Neural cell (in vitro differentiated cells): ENCODE measurements around the gene NAGA. TPM values are rescaled to one million over a fixed set of nuclear protein-coding genes. Genes with fewer than 3 reads are reported as not detected.

Experiments used
- H2AFZ ChIP-seq: fragments of 200-600, 300-800 bp; sonication (generic), shearing (Covaris generic); 2 replicates; pipeline ENCODE4 v1.6.0; 2014; ENCODE audit warnings: low read depth, mild to moderate bottlenecking, antibody characterized with exemption, low read length, moderate library complexity
- H3F3A ChIP-seq: fragments of 200-600 bp; shearing (Covaris generic); 2 replicates; pipeline ENCODE4 v1.6.1; 2016; ENCODE audit warnings: mild to moderate bottlenecking, moderate library complexity, mixed read lengths, antibody characterized with exemption, low read length; ENCODE audit not compliant: insufficient read depth, poor library complexity, severe bottlenecking
- H3K27ac ChIP-seq: fragments of 200-600, 300-800 bp; sonication (generic), shearing (Covaris generic); 2 replicates; pipeline ENCODE4 v1.5.1; 2014; ENCODE audit warnings: mild to moderate bottlenecking, low read length, moderate library complexity
- H3K27me3 ChIP-seq: fragments of 300-800, 200-600 bp; sonication (generic), shearing (Covaris generic); 2 replicates; pipeline ENCODE4 v1.6.0; 2014; ENCODE audit warnings: mild to moderate bottlenecking, low read depth, low read length, moderate library complexity; ENCODE audit not compliant: insufficient read depth
- H3K36me3 ChIP-seq: fragments of 300-800, 200-600 bp; sonication (generic), shearing (Covaris generic); 2 replicates; pipeline ENCODE4 v1.5.1; 2014; ENCODE audit warnings: mild to moderate bottlenecking, antibody characterized with exemption, low read length, moderate library complexity; ENCODE audit not compliant: insufficient read depth
- H3K4me2 ChIP-seq: fragments of 300-800, 200-600 bp; sonication (generic), shearing (Covaris generic); 2 replicates; pipeline ENCODE4 v1.6.0; 2014; ENCODE audit warnings: mild to moderate bottlenecking, low read length
- H3K4me3 ChIP-seq: fragments of 300-800, 200-600 bp; sonication (generic), shearing (Covaris generic); 2 replicates; pipeline ENCODE4 v1.5.1; 2014; ENCODE audit warnings: mild to moderate bottlenecking, low read length, moderate library complexity
- H3K79me2 ChIP-seq: fragments of 200-600 bp; shearing (Covaris generic); replicated peaks from 2 replicates; pipeline ENCODE4 v1.6.0; 2014; ENCODE audit warnings: mild to moderate bottlenecking, low read length, moderate library complexity; ENCODE audit not compliant: insufficient read depth
- H3K9ac ChIP-seq: fragments of 300-800, 200-600 bp; sonication (generic), shearing (Covaris generic); 2 replicates; pipeline ENCODE4 v1.6.1; 2016; ENCODE audit warnings: mild to moderate bottlenecking, low read length, mixed read lengths
- H3K9me2 ChIP-seq: fragments of 200-600 bp; shearing (Covaris generic); 2 replicates; pipeline ENCODE4 v1.6.1; 2016; ENCODE audit warnings: mild to moderate bottlenecking, low read length, mixed read lengths; ENCODE audit not compliant: insufficient read depth
- H3K9me3 ChIP-seq: fragments of 200-600, 300-800 bp; sonication (generic), shearing (Covaris generic); 2 replicates; pipeline ENCODE4 v1.6.1; 2016; ENCODE audit warnings: mild to moderate bottlenecking, mixed run types, low read length, moderate library complexity, mixed read lengths
- H4K20me1 ChIP-seq: fragments of 200-600 bp; shearing (Covaris generic); 2 replicates; pipeline ENCODE4 v1.6.1; 2016; ENCODE audit warnings: mild to moderate bottlenecking, mixed run types; ENCODE audit not compliant: insufficient read depth
- CTCF ChIP-seq: fragments of 450-650 bp; IDR thresholded peaks from 2 replicates; pipeline ENCODE4 v1.5.1; 2014; ENCODE audit warnings: antibody characterized with exemption, mild to moderate bottlenecking, moderate library complexity; ENCODE audit not compliant: poor library complexity, severe bottlenecking
- EP300 ChIP-seq: fragments of 450-650 bp; conservative IDR thresholded peaks from 2 replicates; pipeline ENCODE4 v1.6.1; 2014; ENCODE audit warnings: antibody characterized with exemption, mild to moderate bottlenecking, moderate library complexity; ENCODE audit not compliant: poor library complexity, severe bottlenecking
- EZH2 ChIP-seq: fragments of 200-600, 300-800 bp; shearing (Covaris generic), sonication (generic); IDR thresholded peaks from 2 replicates; pipeline ENCODE4 v1.6.1; 2014; ENCODE audit warnings: antibody characterized with exemption, low read length, borderline replicate concordance, mild to moderate bottlenecking; ENCODE audit not compliant: insufficient read depth, poor library complexity, severe bottlenecking
- MXI1 ChIP-seq: fragments of 450-650 bp; conservative IDR thresholded peaks from 2 replicates; pipeline ENCODE4 v1.6.1; 2014; ENCODE audit warnings: antibody characterized with exemption, mild to moderate bottlenecking; ENCODE audit not compliant: poor library complexity, severe bottlenecking
- POLR2AphosphoS5 ChIP-seq: IDR thresholded peaks from 2 replicates; pipeline ENCODE4 v1.6.1; 2012
- RAD21 ChIP-seq: fragments of 450-650 bp; conservative IDR thresholded peaks from 2 replicates; pipeline ENCODE4 v1.6.1; 2014; ENCODE audit warnings: antibody characterized with exemption, mild to moderate bottlenecking, moderate library complexity
- REST ChIP-seq: IDR thresholded peaks from 2 replicates; pipeline ENCODE4 v1.6.1; 2012; ENCODE audit warnings: borderline replicate concordance
- SMC3 ChIP-seq: fragments of 450-650 bp; conservative IDR thresholded peaks from 2 replicates; pipeline ENCODE4 v1.6.1; 2014; ENCODE audit warnings: antibody characterized with exemption, mild to moderate bottlenecking, moderate library complexity; ENCODE audit not compliant: poor library complexity
- TAF1 ChIP-seq: IDR thresholded peaks from 2 replicates; pipeline ENCODE4 v1.6.1; 2012; ENCODE audit warnings: low read depth
- polyA plus RNA-seq: library from polyadenylated mRNA; depleted of rRNA; stranded (reverse); fragments of >200 nt; gene quantifications from 2 replicates; pipeline ENCODE4 v1.2.3, GENCODE V29; 2014

NAGA gene
- polyA plus RNA-seq, 1 donor from 2014 or later = 8.8 TPM

DNA sequence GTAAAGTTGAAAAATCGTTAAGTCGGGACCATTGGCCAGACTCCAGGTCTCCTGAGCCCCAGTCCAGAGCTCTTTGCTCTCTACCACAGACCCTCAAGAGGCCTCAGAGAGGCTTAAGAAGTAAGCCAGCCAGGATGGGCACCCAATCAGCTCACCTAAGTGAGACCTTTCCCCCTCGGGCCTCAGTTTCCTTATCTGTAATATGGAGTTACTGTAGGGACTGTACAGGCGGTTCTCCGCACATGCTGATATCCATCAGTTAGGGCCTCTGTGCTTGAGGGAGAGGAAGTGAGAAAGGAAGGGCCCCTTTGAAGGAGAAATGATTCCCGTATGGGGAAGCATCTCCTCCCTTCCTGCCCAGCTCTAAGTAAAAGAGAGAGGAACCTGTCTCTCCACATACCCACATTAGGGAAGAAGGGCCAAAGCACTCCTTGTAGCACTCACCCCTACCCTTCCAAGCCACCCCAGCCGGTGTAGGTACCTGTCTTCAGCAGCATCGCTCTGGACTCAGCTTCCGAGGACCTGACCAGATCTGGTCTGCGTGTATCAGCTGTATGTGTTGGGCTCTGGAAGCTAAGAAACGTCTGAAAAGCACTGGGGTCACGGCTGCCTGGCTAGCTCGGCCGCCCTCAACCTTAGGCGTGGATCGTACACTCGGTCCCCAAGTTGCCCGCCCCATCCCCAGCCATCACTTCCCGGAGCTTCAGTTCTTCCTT lies 653 bp downstream of the NAGA start:
- Histone ChIP-seq H2AFZ (peak overlapping the region; percentile 62), H3K4me3 (peak overlapping the region; percentile 70), H3K9me2 (no peaks in the 10 kb centered on the region), H3K27ac (peak overlapping the region; percentile 70), H3K9me3 (no peaks in the 10 kb centered on the region), H3K27me3 (no peaks in the 10 kb centered on the region), H3K9ac (peak overlapping the region; percentile 68), H3F3A (no peaks in the 10 kb centered on the region), H3K79me2 (no peaks in the 10 kb centered on the region), H3K36me3 (no peaks in the 10 kb centered on the region), H3K4me2 (peak overlapping the region; percentile 32), H4K20me1 (no peaks in the 10 kb centered on the region)
- TF ChIP-seq REST (no peak), POLR2AphosphoS5 (no peak), EZH2 (no peak), SMC3 (no peak), MXI1 (no peak), TAF1 (no peak), RAD21 (no peak), CTCF (no peak), EP300 (no peak)

DNA sequence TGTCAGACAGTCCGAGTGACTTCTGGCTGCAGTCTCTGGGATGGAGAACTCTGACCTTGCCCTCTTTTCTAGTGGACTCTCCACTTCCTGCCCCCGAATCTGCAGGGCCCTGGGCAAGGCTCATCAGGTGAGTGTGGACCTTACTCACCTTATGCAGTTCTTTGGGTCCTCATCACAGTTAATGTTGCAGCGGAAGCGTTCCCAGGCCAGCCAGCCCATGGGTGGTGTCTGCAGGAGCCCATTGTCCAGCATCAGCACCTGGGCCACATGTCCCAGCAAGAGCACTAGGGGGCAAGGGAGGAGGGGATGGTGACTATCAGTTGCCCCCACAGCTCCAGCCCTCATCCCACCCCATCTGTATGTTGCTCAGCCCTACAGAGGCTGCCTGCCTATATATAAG lies 2.3 kb downstream of the NAGA start:
- no peak for TF ChIP-seq RAD21
- TF ChIP-seq CTCF = no peak
- no peak for TF ChIP-seq MXI1
- no peak for TF ChIP-seq SMC3
- TF ChIP-seq REST = no peak
- TF ChIP-seq TAF1 = no peak
- TF ChIP-seq POLR2AphosphoS5 = no peak
- H3K27me3 ChIP-seq = no peaks in the 10 kb centered on the region
- H3K9me2 ChIP-seq = no peaks in the 10 kb centered on the region
- no peak overlapping the region for H3K4me2 ChIP-seq
- no peaks in the 10 kb centered on the region for H3K9me3 ChIP-seq
- no peaks in the 10 kb centered on the region for H3K79me2 ChIP-seq
- H4K20me1 ChIP-seq = no peaks in the 10 kb centered on the region
- no peak overlapping the region for H3K27ac ChIP-seq
- H3K9ac ChIP-seq = no peak overlapping the region
- no peaks in the 10 kb centered on the region for H3F3A ChIP-seq
- no peaks in the 10 kb centered on the region for H3K36me3 ChIP-seq
- H2AFZ ChIP-seq = no peak overlapping the region
- no peak overlapping the region for H3K4me3 ChIP-seq
